Cardiac septum (tissue), 1 donor: ENCODE measurements around the gene TFB1M. TPM values are rescaled to one million over a fixed set of nuclear protein-coding genes. Genes with fewer than 3 reads are reported as not detected.
"Not testable (repeated sequence)": the region's sequence is repeated elsewhere in the genome, so short reads cannot be mapped to it uniquely, and the experiment has no call there.

Source experiments
- DNase-seq: peaks from one replicate; pipeline ENCODE4 v3.0.0-alpha.2; 2020; ENCODE audit warnings: low spot score
- intact Hi-C: fragments of 100-400 bp; cut with DNase I; formaldehyde crosslinking; loops from one replicate; pipeline ENCODE4 v1.14.0; 2022
- total RNA-seq: library from RNA; stranded (reverse); fragmentation: NEBNext Ultra II Directional; extraction: Animal tissue kit (Norgen Biotek cat#: 25700); gene quantifications from one replicate; pipeline ENCODE4 v1.2.1, GENCODE V29; 2021
- donor health status: DM: no; HTN: no; CAD: no.

TFB1M gene
- total RNA-seq, 1 donor from 2014 or later, result 15.1 TPM

GRCh38 chr6:155270561-155271091 lies 43.7 kb downstream of the TFB1M start:
- intact Hi-C loops, result no loop called here
- no peak for DNase-seq

- intact Hi-C loops, result no loop called here
- DNase-seq, result no peak
Measured at GRCh38 chr6:155269765-155270164, 44.5 kb downstream of the TFB1M start.

- DNase-seq, intact Hi-C loops: not testable (repeated sequence)
Measured at GRCh38 chr6:155268088-155268867, 46.0 kb downstream of the TFB1M start.

GRCh38 chr6:155267411-155267810 lies 46.9 kb downstream of the TFB1M start:
- intact Hi-C loops, result no loop called here
- DNase-seq, result no peak

- intact Hi-C loops, result no loop called here
- no peak for DNase-seq
Measured at GRCh38 chr6:155265843-155266535, 48.3 kb downstream of the TFB1M start.

- intact Hi-C loops, result no loop called here
- no peak for DNase-seq
Measured at GRCh38 chr6:155264693-155265320, 49.5 kb downstream of the TFB1M start.

- intact Hi-C loops, result no loop called here
- DNase-seq, result no peak
Measured at GRCh38 chr6:155263373-155264063, 50.8 kb downstream of the TFB1M start, which contains the start of gene CLDN20. Gene CLDN20, plus strand, starts transcription at chr6:155264013. Its CDS starts 11,707 bp downstream, at chr6:155275720.

- DNase-seq, result no peak
- intact Hi-C loops, result no loop called here
Measured at GRCh38 chr6:155262655-155263054, 51.6 kb downstream of the TFB1M start.

- intact Hi-C loops, result no loop called here
- no peak for DNase-seq
Measured at GRCh38 chr6:155261111-155261900, 53.0 kb downstream of the TFB1M start.

- no peak for DNase-seq
- intact Hi-C loops, result no loop called here
Measured at GRCh38 chr6:155260686-155261085, 53.6 kb downstream of the TFB1M start.

- DNase-seq, result no peak
- intact Hi-C loops, result no loop called here
Measured at GRCh38 chr6:155259897-155260296, 54.4 kb downstream of the TFB1M start.

- no peak for DNase-seq
- intact Hi-C loops, result no loop called here
Measured at GRCh38 chr6:155259204-155259603, 55.1 kb downstream of the TFB1M start.

GRCh38 chr6:155257796-155258195 lies 56.5 kb downstream of the TFB1M start:
- intact Hi-C loops, result no loop called here
- no peak for DNase-seq

GRCh38 chr6:155256122-155256795 lies 58.0 kb downstream of the TFB1M start:
- DNase-seq, result no peak

GRCh38 chr6:155254139-155254538 lies 60.1 kb downstream of the TFB1M start:
- intact Hi-C loops, result no loop called here
- DNase-seq, result no peak

More at GRCh38 chr6:155256122-155256795, 58.0 kb downstream of the TFB1M start:
- intact Hi-C loops, result no loop called here

- no peak for DNase-seq
- intact Hi-C loops, result no loop called here
Measured at GRCh38 chr6:155253337-155253736, 60.9 kb downstream of the TFB1M start.

- intact Hi-C loops, result no loop called here
- no peak for DNase-seq
Measured at GRCh38 chr6:155252581-155252980, 61.7 kb downstream of the TFB1M start.

GRCh38 chr6:155250701-155251381 lies 63.4 kb downstream of the TFB1M start:
- intact Hi-C loops, result no loop called here
- no peak for DNase-seq
